HCT116 (cell line): ENCODE measurements around the gene MYL3. TPM values are rescaled to one million over a fixed set of nuclear protein-coding genes. Genes with fewer than 3 reads are reported as not detected.

Experiments used
- ATAC-seq: fragments of 200-7000 bp; cut with Tn5 transposase; 2 replicates; pipeline ENCODE4 v1.9.1; 2020; ENCODE audit warnings: mild to moderate bottlenecking, moderate library complexity
- BruUV-seq: library from RNA; stranded (reverse); fragments of 400-500 nt; replicated peaks from 2 replicates; lab custom pipeline; 2021; lab: Mats Ljungman, UMichigan
- CTCF ChIA-PET: fragments of 300-600 bp; sonication (Branson Sonifier 250); formaldehyde crosslinking; loops from one replicate; lab custom pipeline; 2021; ENCODE audit warnings: antibody characterized with exemption; lab: Charles Lee
- POLR2A ChIA-PET: fragments of 300-600, 350-600 bp; sonication (Branson Sonifier 250); formaldehyde crosslinking; loops from one replicate; lab custom pipeline; 2021; ENCODE audit warnings: antibody characterized with exemption; lab: Charles Lee
- RAD21 ChIA-PET, 2 experiments: fragments of 300-600 bp; sonication (Branson Sonifier 250); formaldehyde crosslinking; loops; one replicate each; lab custom pipeline; 2023; ENCODE audit warnings: low total read pairs in 2 of 2; ENCODE audit not compliant: uncharacterized antibody in 2 of 2, unreplicated experiment in 2 of 2, low non-redundant PET in 1 of 2; lab: Charles Lee
- DNase-seq: peaks from one replicate; pipeline ENCODE4 v3.0.0-alpha.2; 2010; ENCODE audit warnings: low read depth, low spot score
- H2AFZ ChIP-seq: fragments of 200-600 bp; shearing (Covaris generic), sonication (generic); 2 replicates; pipeline ENCODE4 v1.6.1; 2017; ENCODE audit warnings: low read depth, mixed run types, mixed read lengths, antibody characterized with exemption, low read length; ENCODE audit not compliant: poor library complexity, severe bottlenecking
- H3K27ac ChIP-seq: 2 replicates; pipeline ENCODE4 v1.5.1; 2012; ENCODE audit warnings: low read depth, low read length
- H3K27me3 ChIP-seq: fragments of 200-600 bp; sonication (generic); 2 replicates; pipeline ENCODE4 v1.6.1; 2016; ENCODE audit warnings: mixed run types, low read length, mixed read lengths; ENCODE audit not compliant: insufficient read depth
- H3K36me3 ChIP-seq, 2 experiments: fragments of 200-500 bp in 1 of 2; fragments of 200-600 bp in 1 of 2; sonication (Bioruptor generic) in 1 of 2; sonication (generic) in 1 of 2; 2 replicates each; pipeline versions ENCODE4 v1.5.1 to v1.6.1; 2014 to 2016; ENCODE audit warnings: low read length in 2 of 2, inconsistent platforms in 1 of 2, mixed read lengths in 1 of 2, mixed run types in 1 of 2; ENCODE audit not compliant: insufficient read depth in 2 of 2, control insufficient read depth in 1 of 2
- H3K4me1 ChIP-seq, 2 experiments: fragments of 200-600 bp in 1 of 2; sonication (generic) in 1 of 2; 2 replicates each; pipeline versions ENCODE4 v1.5.1 to v1.6.1; 2012 to 2017; ENCODE audit warnings: low read length in 2 of 2, inconsistent platforms in 1 of 2, mild to moderate bottlenecking in 1 of 2, mixed read lengths in 1 of 2, mixed run types in 1 of 2, moderate library complexity in 1 of 2; ENCODE audit not compliant: insufficient read depth in 2 of 2, control insufficient read depth in 1 of 2
- H3K4me2 ChIP-seq: fragments of 200-600 bp; sonication (generic); 2 replicates; pipeline ENCODE4 v1.6.1; 2017; ENCODE audit warnings: mixed run types, low read length, mixed read lengths
- H3K4me3 ChIP-seq, 2 experiments: fragments of 200-600 bp in 1 of 2; sonication (generic) in 1 of 2; replicated peaks in 1 of 2; 2 replicates each; pipeline ENCODE4 v1.5.1; 2011 to 2016; ENCODE audit warnings: low read length in 2 of 2, control low read depth in 1 of 2, low read depth in 1 of 2, mild to moderate bottlenecking in 1 of 2, mixed read lengths in 1 of 2, mixed run types in 1 of 2
- H3K79me2 ChIP-seq: fragments of 200-600 bp; sonication (generic); 2 replicates; pipeline ENCODE4 v1.6.1; 2017; ENCODE audit warnings: mild to moderate bottlenecking, mixed run types, low read length, moderate library complexity, mixed read lengths; ENCODE audit not compliant: insufficient read depth
- H3K9ac ChIP-seq: fragments of 200-600 bp; sonication (generic); 2 replicates; pipeline ENCODE4 v1.6.1; 2016; ENCODE audit warnings: low read length, mixed read lengths
- H3K9me2 ChIP-seq: fragments of 200-600 bp; sonication (generic), shearing (Covaris generic); 2 replicates; pipeline ENCODE4 v1.6.1; 2017; ENCODE audit warnings: mixed run types, mild to moderate bottlenecking, moderate library complexity; ENCODE audit not compliant: insufficient read depth
- H3K9me3 ChIP-seq, 2 experiments: fragments of 200-500 bp in 1 of 2; fragments of 200-600 bp in 1 of 2; sonication (Bioruptor generic) in 1 of 2; sonication (generic) in 1 of 2; 2 replicates each; pipeline ENCODE4 v1.6.1; 2014 to 2017; ENCODE audit warnings: low read length in 2 of 2, mixed read lengths in 2 of 2, inconsistent platforms in 1 of 2, low read depth in 1 of 2, mild to moderate bottlenecking in 1 of 2, mixed run types in 1 of 2, moderate library complexity in 1 of 2; ENCODE audit not compliant: control insufficient read depth in 1 of 2, insufficient read depth in 1 of 2
- H4K20me1 ChIP-seq: fragments of 200-600 bp; sonication (generic), shearing (Covaris generic); 2 replicates; pipeline ENCODE4 v1.6.1; 2017; ENCODE audit warnings: mixed run types, mild to moderate bottlenecking, moderate library complexity; ENCODE audit not compliant: insufficient read depth
- EGR1 ChIP-seq: IDR thresholded peaks from 2 replicates; pipeline ENCODE4 v1.6.1; 2012; ENCODE audit warnings: low read depth
- ELF1 ChIP-seq: IDR thresholded peaks from 2 replicates; pipeline ENCODE4 v1.6.1; 2012; ENCODE audit warnings: low read depth, borderline replicate concordance
- EZH2phosphoT487 ChIP-seq: fragments of 200-600 bp; IDR thresholded peaks from 2 replicates; pipeline ENCODE4 v1.6.1; 2018; ENCODE audit warnings: antibody characterized with exemption, borderline replicate concordance
- FOSL1 ChIP-seq: IDR thresholded peaks from 2 replicates; pipeline ENCODE4 v1.6.1; 2012; ENCODE audit warnings: low read depth
- JUND ChIP-seq: IDR thresholded peaks from 2 replicates; pipeline ENCODE4 v1.6.1; 2012
- POLR2A ChIP-seq: IDR thresholded peaks from 2 replicates; pipeline ENCODE4 v1.7.0; 2011; ENCODE audit warnings: borderline replicate concordance; ENCODE audit not compliant: insufficient read depth, insufficient read length; ENCODE audit errors: extremely low read depth
- RAD21 ChIP-seq: IDR thresholded peaks from 2 replicates; pipeline ENCODE4 v1.6.1; 2012; ENCODE audit warnings: low read depth, mild to moderate bottlenecking
- SIN3A ChIP-seq: IDR thresholded peaks from 2 replicates; pipeline ENCODE4 v1.6.1; 2012; ENCODE audit warnings: low read depth
- SRF ChIP-seq: IDR thresholded peaks from 2 replicates; pipeline ENCODE4 v1.6.1; 2012; ENCODE audit warnings: low read depth
- TCF7L2 ChIP-seq: IDR thresholded peaks from 2 replicates; pipeline ENCODE4 v1.7.0; 2011; ENCODE audit warnings: borderline replicate concordance, inconsistent platforms; ENCODE audit not compliant: insufficient read depth, insufficient read length; ENCODE audit errors: extremely low read depth
- YY1 ChIP-seq: IDR thresholded peaks from 2 replicates; pipeline ENCODE4 v1.6.1; 2011; ENCODE audit warnings: low read length, low read depth, moderate library complexity, mild to moderate bottlenecking; ENCODE audit not compliant: insufficient replicate concordance; ENCODE audit errors: extremely low read depth
- ZFX ChIP-seq: fragments of 450-650 bp; IDR thresholded peaks from 2 replicates; pipeline ENCODE4 v1.6.1; 2017
- intact Hi-C: fragments of 100-400 bp; cut with micrococcal nuclease; formaldehyde crosslinking; loops from 2 replicates; pipeline ENCODE4 v1.10.0; 2022
- total RNA-seq: library from RNA; stranded (reverse); gene quantifications from one replicate; pipeline ENCODE4 v1.2.1, GENCODE V29; 2021; ENCODE audit not compliant: unreplicated experiment
- TF ChIP-seq, protein P1 (sequence below): IDR thresholded peaks from 2 replicates; pipeline ENCODE4 v1.6.1; 2012
- TF ChIP-seq, protein P2 (sequence below): IDR thresholded peaks from 2 replicates; pipeline ENCODE4 v1.6.1; 2012
- TF ChIP-seq, protein P3 (sequence below): IDR thresholded peaks from 2 replicates; pipeline ENCODE4 v1.6.1; 2012; ENCODE audit warnings: low read depth

The MYL3 gene
- total RNA-seq, 1 experiment from 2014 or later, result not detected

DNA sequence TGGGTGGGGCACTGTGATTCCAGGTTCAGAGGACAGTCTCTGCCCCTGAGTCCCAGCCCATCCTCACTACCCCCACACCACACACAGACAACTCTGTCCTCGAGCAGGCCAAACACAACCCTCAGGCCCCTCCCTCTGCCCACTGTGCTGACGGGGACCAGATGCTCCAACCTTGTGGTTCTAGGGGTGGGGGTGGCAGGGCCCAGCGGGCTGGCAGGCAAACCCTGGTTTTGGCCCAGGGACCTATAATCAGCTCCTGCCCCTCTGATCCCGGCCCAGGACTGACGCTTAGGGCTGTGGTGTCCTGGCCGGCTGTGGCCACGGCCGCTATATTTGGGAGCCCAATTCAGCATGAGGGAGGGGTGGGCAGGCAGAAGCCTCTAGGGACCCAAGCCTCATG is 5.0 kb upstream of the MYL3 start:
- intact Hi-C loops, result loop anchor here (5.0 kb wide), 1 partner anchor 504 kb away; no protein-coding TSS in a partner anchor
- Histone ChIP-seq H3K9ac (no peak overlapping the region), H3K9me3 (no peaks in the 10 kb centered on the region), H2AFZ (no peak overlapping the region), H3K9me2 (no peaks in the 10 kb centered on the region), H3K4me2 (no peak overlapping the region), H3K4me3 (no peak overlapping the region), H3K27ac (no peak overlapping the region), H3K27me3 (no peaks in the 10 kb centered on the region), H3K36me3 (no peaks in the 10 kb centered on the region), H4K20me1 (no peaks in the 10 kb centered on the region), H3K79me2 (no peaks in the 10 kb centered on the region), H3K4me1 (no peaks in the 10 kb centered on the region)
- CTCF ChIA-PET, result interaction anchor here (0.8 to 2.3 kb wide), 4 partner anchors 9 to 41 kb away, joined by 3 to 7 read pairs (median 4); partner anchors contain the start of gene PTH1R
- ATAC-seq, result no peak
- TF ChIP-seq RAD21 (no peak), ZFX (no peak), POLR2A (no peak), YY1 (no peak), JUND (no peak), EGR1 (no peak)
- TF ChIP-seq, protein P1, sequence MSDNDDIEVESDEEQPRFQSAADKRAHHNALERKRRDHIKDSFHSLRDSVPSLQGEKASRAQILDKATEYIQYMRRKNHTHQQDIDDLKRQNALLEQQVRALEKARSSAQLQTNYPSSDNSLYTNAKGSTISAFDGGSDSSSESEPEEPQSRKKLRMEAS, result no peak
- no peak for DNase-seq
- RAD21 ChIA-PET, result no interaction called here
- POLR2A ChIA-PET, result no interaction called here
- BruUV-seq, result no TSS peak

DNA sequence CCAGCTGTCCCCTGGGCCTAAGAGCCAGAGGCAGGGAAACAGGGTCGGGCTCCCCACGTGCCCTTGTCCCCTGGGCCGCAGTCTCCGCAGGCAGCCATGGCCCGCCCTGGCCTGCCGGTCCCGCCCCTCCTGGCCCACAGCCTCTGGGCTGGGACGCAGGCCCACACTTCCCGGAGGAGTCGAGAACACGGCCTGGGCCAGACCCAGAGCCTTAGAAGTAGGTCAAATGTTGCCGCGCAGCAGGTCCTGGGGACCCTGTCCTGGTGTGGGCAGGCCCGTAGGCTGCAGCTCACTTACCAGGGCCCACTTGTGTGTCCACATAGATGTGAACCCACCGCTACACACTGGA is 4.3 kb upstream of the MYL3 start:
- no peaks in the 10 kb centered on the region for H4K20me1 ChIP-seq
- H3K9me2 ChIP-seq, result no peaks in the 10 kb centered on the region
- H3K4me3 ChIP-seq, result no peak overlapping the region
- H3K4me1 ChIP-seq, result no peaks in the 10 kb centered on the region
- BruUV-seq, result no TSS peak
- intact Hi-C loops, result loop anchor here (2.0 to 5.0 kb wide), 2 partner anchors 41 to 505 kb away; no protein-coding TSS in a partner anchor
- H2AFZ ChIP-seq, result no peak overlapping the region
- H3K36me3 ChIP-seq, result no peaks in the 10 kb centered on the region
- DNase-seq (no peak), ATAC-seq (no peak)
- H3K4me2 ChIP-seq, result no peak overlapping the region
- H3K9ac ChIP-seq, result no peak overlapping the region
- POLR2A ChIA-PET, result no interaction called here
- H3K9me3 ChIP-seq, result no peaks in the 10 kb centered on the region
- RAD21 ChIA-PET, result interaction anchor here in 1 of 2 experiments (0.9 kb wide), 1 partner anchor 25 kb away, joined by 3 read pairs; no protein-coding TSS in a partner anchor
- H3K79me2 ChIP-seq, result no peaks in the 10 kb centered on the region
- TF ChIP-seq EZH2phosphoT487 (no peak), TCF7L2 (no peak), SIN3A (no peak), SRF (no peak), ELF1 (no peak), JUND (no peak), ZFX (no peak), FOSL1 (no peak)
- TF ChIP-seq, protein P2, sequence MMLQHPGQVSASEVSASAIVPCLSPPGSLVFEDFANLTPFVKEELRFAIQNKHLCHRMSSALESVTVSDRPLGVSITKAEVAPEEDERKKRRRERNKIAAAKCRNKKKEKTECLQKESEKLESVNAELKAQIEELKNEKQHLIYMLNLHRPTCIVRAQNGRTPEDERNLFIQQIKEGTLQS, result no peak
- TF ChIP-seq, protein P3, sequence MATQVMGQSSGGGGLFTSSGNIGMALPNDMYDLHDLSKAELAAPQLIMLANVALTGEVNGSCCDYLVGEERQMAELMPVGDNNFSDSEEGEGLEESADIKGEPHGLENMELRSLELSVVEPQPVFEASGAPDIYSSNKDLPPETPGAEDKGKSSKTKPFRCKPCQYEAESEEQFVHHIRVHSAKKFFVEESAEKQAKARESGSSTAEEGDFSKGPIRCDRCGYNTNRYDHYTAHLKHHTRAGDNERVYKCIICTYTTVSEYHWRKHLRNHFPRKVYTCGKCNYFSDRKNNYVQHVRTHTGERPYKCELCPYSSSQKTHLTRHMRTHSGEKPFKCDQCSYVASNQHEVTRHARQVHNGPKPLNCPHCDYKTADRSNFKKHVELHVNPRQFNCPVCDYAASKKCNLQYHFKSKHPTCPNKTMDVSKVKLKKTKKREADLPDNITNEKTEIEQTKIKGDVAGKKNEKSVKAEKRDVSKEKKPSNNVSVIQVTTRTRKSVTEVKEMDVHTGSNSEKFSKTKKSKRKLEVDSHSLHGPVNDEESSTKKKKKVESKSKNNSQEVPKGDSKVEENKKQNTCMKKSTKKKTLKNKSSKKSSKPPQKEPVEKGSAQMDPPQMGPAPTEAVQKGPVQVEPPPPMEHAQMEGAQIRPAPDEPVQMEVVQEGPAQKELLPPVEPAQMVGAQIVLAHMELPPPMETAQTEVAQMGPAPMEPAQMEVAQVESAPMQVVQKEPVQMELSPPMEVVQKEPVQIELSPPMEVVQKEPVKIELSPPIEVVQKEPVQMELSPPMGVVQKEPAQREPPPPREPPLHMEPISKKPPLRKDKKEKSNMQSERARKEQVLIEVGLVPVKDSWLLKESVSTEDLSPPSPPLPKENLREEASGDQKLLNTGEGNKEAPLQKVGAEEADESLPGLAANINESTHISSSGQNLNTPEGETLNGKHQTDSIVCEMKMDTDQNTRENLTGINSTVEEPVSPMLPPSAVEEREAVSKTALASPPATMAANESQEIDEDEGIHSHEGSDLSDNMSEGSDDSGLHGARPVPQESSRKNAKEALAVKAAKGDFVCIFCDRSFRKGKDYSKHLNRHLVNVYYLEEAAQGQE, result no peak
- no peak overlapping the region for H3K27ac ChIP-seq
- CTCF ChIA-PET, result interaction anchor here (1.5 to 2.3 kb wide), 2 partner anchors 27 to 42 kb away, joined by 5 to 7 read pairs; no protein-coding TSS in a partner anchor
- no peaks in the 10 kb centered on the region for H3K27me3 ChIP-seq
